ENCODE results near the gene SMARCB1. TPM values are rescaled to one million over a fixed set of nuclear protein-coding genes. Genes with fewer than 3 reads are reported as not detected.

Gene SMARCB1
- total and polyA plus RNA-seq, 10 donors, result 64.2 to 166 (median 85.8) TPM

- DNase-seq, result no peak
- intact Hi-C loops (cut with DNase I; ENCODE audit: low total_unique reads), result no loop called here
- H3K27ac ChIP-seq, result no peak overlapping the region
- H3K27me3 ChIP-seq (replicated peaks in 1 of 7), result no peaks in the 10 kb centered on the region
- H3K4me1 ChIP-seq, result peaks cover 0 to 35% (median 9%) of the 10 kb centered on the region in 6 donors
- TF ChIP-seq POLR2AphosphoS5 (IDR thresholded peaks at IDR 0.05) (no peak), POLR2A (IDR thresholded peaks at IDR 0.05) (no peak), CTCF (IDR thresholded peaks at IDR 0.05 in 8 of 11, conservative IDR thresholded peaks at IDR 0.05 in 3 of 11) (no peak)
- H3K36me3 ChIP-seq, result no peaks in the 10 kb centered on the region
- WGBS, 5 donors, result 83 to 94% (median 88%) methylated on average over 4 to 16 of the region's 16 CpGs
- no peak overlapping the region for H3K4me3 ChIP-seq
- no peaks in the 10 kb centered on the region for H3K9me3 ChIP-seq
These were observed 4.5 kb upstream of the SMARCB1 start for GRCh38 chr22:23782252-23782651.

- Histone ChIP-seq H3K27me3 (replicated peaks in 1 of 7) (no peaks in the 10 kb centered on the region), H3K36me3 (no peaks in the 10 kb centered on the region), H3K9me3 (no peaks in the 10 kb centered on the region), H3K27ac (no peak overlapping the region), H3K4me1 (peaks cover under 1 to 40% (median 12%) of the 10 kb centered on the region in 6 donors), H3K4me3 (no peak overlapping the region)
- no peak for TF ChIP-seq POLR2AphosphoS5 (IDR thresholded peaks at IDR 0.05)
- TF ChIP-seq CTCF (IDR thresholded peaks at IDR 0.05 in 8 of 11, conservative IDR thresholded peaks at IDR 0.05 in 3 of 11), result no peak
- TF ChIP-seq POLR2A (IDR thresholded peaks at IDR 0.05), result no peak
- intact Hi-C loops (cut with DNase I; ENCODE audit: low total_unique reads), result no loop called here
- 82 to 100% (median 100%) methylated on average over 1 of the region's 1 CpG for WGBS, 5 donors
- DNase-seq, result no peak
These were observed 4.1 kb upstream of the SMARCB1 start for GRCh38 chr22:23782703-23783102.

GRCh38 chr22:23783265-23784150, 3.3 kb upstream of the SMARCB1 start:
- WGBS, 5 donors, result 69 to 85% (median 78%) methylated on average over 10 to 15 of the region's 15 CpGs

More at GRCh38 chr22:23783265-23784150, 3.3 kb upstream of the SMARCB1 start:
- intact Hi-C loops (cut with DNase I; ENCODE audit: low total_unique reads), result no loop called here
- H3K36me3 ChIP-seq, result peaks cover 0 to under 1% (median 0%) of the 10 kb centered on the region in 6 donors
- no peaks in the 10 kb centered on the region for H3K9me3 ChIP-seq
- no peak for TF ChIP-seq POLR2A (IDR thresholded peaks at IDR 0.05)
- no peak for TF ChIP-seq POLR2AphosphoS5 (IDR thresholded peaks at IDR 0.05)
- TF ChIP-seq CTCF (IDR thresholded peaks at IDR 0.05 in 8 of 11, conservative IDR thresholded peaks at IDR 0.05 in 3 of 11), result no peak
- no peak for DNase-seq
- H3K4me3 ChIP-seq, result no peak overlapping the region
- H3K27ac ChIP-seq, result peak overlapping the region in 1 of 8 donors; percentile 23
- peaks cover 9 to 48% (median 20%) of the 10 kb centered on the region in 6 donors for H3K4me1 ChIP-seq
- no peaks in the 10 kb centered on the region for H3K27me3 ChIP-seq (replicated peaks in 1 of 7)
